Liver (tissue), 9 donors: ENCODE measurements around the gene GIMAP6. TPM values are rescaled to one million over a fixed set of nuclear protein-coding genes. Genes with fewer than 3 reads are reported as not detected.

Experiments used
- DNase-seq: peaks from one replicate; pipeline ENCODE4 v3.0.0-alpha.2; 2017; ENCODE audit warnings: low spot score
- H3K27ac ChIP-seq, 2 donors: one replicate each; pipeline ENCODE4 v1.7.0; 2013; ENCODE audit warnings: inconsistent platforms in 2 of 2, low read length in 2 of 2, control low read depth in 1 of 2, low read depth in 1 of 2, mild to moderate bottlenecking in 1 of 2
- H3K27me3 ChIP-seq, 4 donors: one replicate each; pipeline versions ENCODE4 v1.6.1 to v1.7.0; 2013; ENCODE audit warnings: low read length in 3 of 4, inconsistent platforms in 1 of 4, mild to moderate bottlenecking in 1 of 4, moderate library complexity in 1 of 4; ENCODE audit not compliant: control insufficient read depth in 4 of 4, insufficient read depth in 4 of 4
- H3K36me3 ChIP-seq, 4 donors: one replicate each; pipeline versions ENCODE4 v1.6.1 to v1.7.0; 2013; ENCODE audit warnings: low read length in 3 of 4, mild to moderate bottlenecking in 3 of 4, low read depth in 1 of 4, moderate library complexity in 1 of 4; ENCODE audit not compliant: control insufficient read depth in 4 of 4, insufficient read depth in 3 of 4
- H3K4me1 ChIP-seq, 4 donors: one replicate each; pipeline versions ENCODE4 v1.6.1 to v1.7.0; 2013; ENCODE audit warnings: low read length in 3 of 4, mild to moderate bottlenecking in 3 of 4, moderate library complexity in 1 of 4; ENCODE audit not compliant: control insufficient read depth in 4 of 4, insufficient read depth in 4 of 4
- H3K4me3 ChIP-seq, 3 donors: one replicate each; pipeline versions ENCODE4 v1.6.1 to v1.7.0; 2013; ENCODE audit warnings: low read length in 3 of 3, control low read depth in 1 of 3, low read depth in 1 of 3, mild to moderate bottlenecking in 1 of 3
- H3K9ac ChIP-seq, 2 donors: one replicate each; pipeline ENCODE4 v1.7.0; 2013; ENCODE audit warnings: low read length in 2 of 2, mild to moderate bottlenecking in 2 of 2, moderate library complexity in 2 of 2, control low read depth in 1 of 2, low read depth in 1 of 2
- H3K9me3 ChIP-seq, 4 donors: one replicate each; pipeline versions ENCODE4 v1.6.1 to v1.7.0; 2013; ENCODE audit warnings: low read length in 3 of 4; ENCODE audit not compliant: control insufficient read depth in 4 of 4
- ATF3 ChIP-seq: IDR thresholded peaks from 2 replicates; pipeline ENCODE4 v1.6.1; 2016; ENCODE audit warnings: antibody characterized with exemption
- CTCF ChIP-seq: fragments of 150-350 bp; IDR thresholded peaks from 2 replicates; pipeline ENCODE4 v1.5.1; 2017; ENCODE audit warnings: improper control_type of control experiment, low read depth, low read length; ENCODE audit not compliant: missing input control
- EGR1 ChIP-seq, 2 donors: IDR thresholded peaks; 2 replicates each; pipeline ENCODE4 v1.6.1; 2016 to 2018; ENCODE audit warnings: antibody characterized with exemption in 2 of 2, low read depth in 2 of 2
- FOXA1 ChIP-seq: IDR thresholded peaks from 2 replicates; pipeline ENCODE4 v1.6.1; 2016; ENCODE audit warnings: antibody characterized with exemption
- FOXA2 ChIP-seq: IDR thresholded peaks from 2 replicates; pipeline ENCODE4 v1.6.1; 2016; ENCODE audit warnings: antibody characterized with exemption
- GABPA ChIP-seq, 2 donors: IDR thresholded peaks in 1 of 2; conservative IDR thresholded peaks in 1 of 2; 2 replicates each; pipeline ENCODE4 v1.6.1; 2016; ENCODE audit warnings: antibody characterized with exemption in 2 of 2, mild to moderate bottlenecking in 1 of 2, moderate library complexity in 1 of 2
- HNF4A ChIP-seq, 2 donors: conservative IDR thresholded peaks; 2 replicates each; pipeline ENCODE4 v1.6.1; 2016; ENCODE audit warnings: antibody characterized with exemption in 2 of 2, mild to moderate bottlenecking in 2 of 2
- HNF4G ChIP-seq: IDR thresholded peaks from 2 replicates; pipeline ENCODE4 v1.6.1; 2016; ENCODE audit warnings: antibody characterized with exemption
- JUND ChIP-seq, 2 donors: IDR thresholded peaks; 2 replicates each; pipeline ENCODE4 v1.6.1; 2016; ENCODE audit warnings: antibody characterized with exemption in 2 of 2
- MAX ChIP-seq: IDR thresholded peaks from 2 replicates; pipeline ENCODE4 v1.6.1; 2016; ENCODE audit warnings: antibody characterized with exemption
- NR2F2 ChIP-seq: IDR thresholded peaks from 2 replicates; pipeline ENCODE4 v1.6.1; 2016; ENCODE audit warnings: antibody characterized with exemption
- RAD21 ChIP-seq, 2 donors: IDR thresholded peaks; 2 replicates each; pipeline ENCODE4 v1.6.1; 2016; ENCODE audit warnings: antibody characterized with exemption in 2 of 2, mild to moderate bottlenecking in 2 of 2
- REST ChIP-seq: IDR thresholded peaks from 2 replicates; pipeline ENCODE4 v1.6.1; 2016; ENCODE audit warnings: antibody characterized with exemption, mild to moderate bottlenecking
- RXRA ChIP-seq, 2 donors: IDR thresholded peaks; 2 replicates each; pipeline ENCODE4 v1.6.1; 2017 to 2018; ENCODE audit warnings: antibody characterized with exemption in 2 of 2, mild to moderate bottlenecking in 1 of 2
- SP1 ChIP-seq: IDR thresholded peaks from 2 replicates; pipeline ENCODE4 v1.6.1; 2018; ENCODE audit warnings: antibody characterized with exemption, mild to moderate bottlenecking
- TAF1 ChIP-seq: conservative IDR thresholded peaks from 2 replicates; pipeline ENCODE4 v1.6.1; 2016; ENCODE audit warnings: antibody characterized with exemption, mild to moderate bottlenecking
- YY1 ChIP-seq: IDR thresholded peaks from 2 replicates; pipeline ENCODE4 v1.6.1; 2016; ENCODE audit warnings: antibody characterized with exemption, mild to moderate bottlenecking
- ZBTB33 ChIP-seq: IDR thresholded peaks from 2 replicates; pipeline ENCODE4 v1.6.1; 2016; ENCODE audit warnings: antibody characterized with exemption
- WGBS: extraction: QIAGEN DNeasy Blood & Tissue Kit; methylation state at CpG from one replicate; pipeline ENCODE4 v1.1.7; 2013; 5-methylcytosine and 5-hydroxymethylcytosine counted together
- polyA plus RNA-seq, 2 donors: library from polyadenylated mRNA; stranded (reverse) in 1 of 2; unstranded in 1 of 2; fragments of 200-250 nt in 1 of 2; fragments of >200 nt in 1 of 2; fragmentation: Nextera tagmentation in 1 of 2; extraction: Ambion mirVana in 1 of 2; gene quantifications; one replicate each; pipeline versions ENCODE4 v1.2.1 to v1.2.3, GENCODE V29; 2013 to 2015
- total RNA-seq, 2 donors: library from RNA; depleted of rRNA; stranded (reverse); fragments of >200 nt; gene quantifications; one replicate each; pipeline ENCODE4 v1.2.3, GENCODE V29; 2014
- donor health status: healthy.
- donor health status: healthy.
- donor health status: healthy.
- donor health status: healthy.
- donor health status: healthy.

The GIMAP6 gene
- total and polyA plus RNA-seq, 4 donors = 2.0 to 17.5 (median 11.9) TPM

GRCh38 chr7:150666412-150666811 lies 34.2 kb upstream of the GIMAP6 start:
- Histone ChIP-seq H3K27me3 (no peaks in the 10 kb centered on the region), H3K9ac (peak overlapping the region in 1 of 2 donors; percentile 14), H3K9me3 (no peaks in the 10 kb centered on the region), H3K36me3 (no peaks in the 10 kb centered on the region), H3K4me3 (no peak overlapping the region), H3K4me1 (no peaks in the 10 kb centered on the region), H3K27ac (no peak overlapping the region)
- TF ChIP-seq RAD21 (IDR thresholded peaks at IDR 0.05) (no peak), GABPA (IDR thresholded peaks at IDR 0.05 in 1 of 2, conservative IDR thresholded peaks at IDR 0.05 in 1 of 2) (no peak), RXRA (IDR thresholded peaks at IDR 0.05) (no peak), JUND (IDR thresholded peaks at IDR 0.05) (no peak), NR2F2 (no peak), CTCF (no peak)
- no peak for DNase-seq

GRCh38 chr7:150665896-150666295 lies 33.7 kb upstream of the GIMAP6 start:
- H3K4me1 ChIP-seq = no peaks in the 10 kb centered on the region
- DNase-seq = no peak
- H3K9me3 ChIP-seq = no peaks in the 10 kb centered on the region
- 86% methylated on average over 2 of the region's 2 CpGs for WGBS
- no peak for TF ChIP-seq JUND (IDR thresholded peaks at IDR 0.05)
- TF ChIP-seq FOXA2 = no peak
- TF ChIP-seq SP1 = no peak
- TF ChIP-seq ZBTB33 = no peak
- TF ChIP-seq REST = no peak
- no peak for TF ChIP-seq TAF1
- TF ChIP-seq GABPA (IDR thresholded peaks at IDR 0.05 in 1 of 2, conservative IDR thresholded peaks at IDR 0.05 in 1 of 2) = no peak
- TF ChIP-seq ATF3 = no peak
- TF ChIP-seq YY1 = no peak
- no peak for TF ChIP-seq EGR1 (IDR thresholded peaks at IDR 0.05; ENCODE audit: low read depth in 2 of 2)
- TF ChIP-seq FOXA1 = no peak
- TF ChIP-seq HNF4A (conservative IDR thresholded peaks at IDR 0.05) = no peak
- no peak for TF ChIP-seq MAX
- TF ChIP-seq NR2F2 = no peak
- TF ChIP-seq CTCF = no peak
- TF ChIP-seq RXRA (IDR thresholded peaks at IDR 0.05) = no peak
- no peak for TF ChIP-seq HNF4G
- H3K27ac ChIP-seq = peak overlapping the region; percentile 6 to 33
- H3K36me3 ChIP-seq = no peaks in the 10 kb centered on the region
- no peaks in the 10 kb centered on the region for H3K27me3 ChIP-seq
- H3K4me3 ChIP-seq = no peak overlapping the region
- H3K9ac ChIP-seq = no peak overlapping the region
